Testis (tissue), 2 donors: Measurements from ENCODE around the gene RBM5.

Experiments used
- POLR2A ChIP-seq: fragments of 450-650 bp; IDR thresholded peaks from one replicate; pipeline ENCODE4 v1.6.1; 2017; ENCODE audit warnings: antibody characterized with exemption, mild to moderate bottlenecking, moderate library complexity
- TF ChIP-seq, protein P1 (sequence below), 3 experiments: fragments of 450-650 bp in 2 of 3; fragments of 200-600 bp in 1 of 3; sonication (generic) in 1 of 3; IDR thresholded peaks; one replicate each; pipeline ENCODE4 v1.5.1; 2016 to 2019; ENCODE audit warnings: antibody characterized with exemption in 3 of 3, mild to moderate bottlenecking in 2 of 3, moderate library complexity in 1 of 3

DNA sequence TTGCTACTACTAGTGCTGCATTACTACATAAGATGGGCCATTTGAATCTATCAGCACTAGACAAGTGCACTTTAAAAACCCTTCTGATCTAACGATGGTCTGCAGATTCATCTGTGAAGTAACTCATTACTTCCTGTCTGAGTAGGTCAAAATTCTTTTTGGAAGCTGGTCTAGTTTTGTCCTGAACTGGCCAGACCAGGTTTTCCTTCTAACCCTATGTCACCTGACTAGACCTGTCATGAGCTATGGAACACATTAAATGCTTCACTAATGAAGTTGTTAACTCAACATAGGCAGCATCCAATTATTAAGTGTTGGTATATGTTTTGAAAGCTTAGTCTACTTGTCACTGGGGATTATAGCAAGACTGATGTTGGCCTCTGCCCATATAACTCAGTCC lies 10.1 kb upstream of the RBM5 start:
- TF ChIP-seq, protein P1, sequence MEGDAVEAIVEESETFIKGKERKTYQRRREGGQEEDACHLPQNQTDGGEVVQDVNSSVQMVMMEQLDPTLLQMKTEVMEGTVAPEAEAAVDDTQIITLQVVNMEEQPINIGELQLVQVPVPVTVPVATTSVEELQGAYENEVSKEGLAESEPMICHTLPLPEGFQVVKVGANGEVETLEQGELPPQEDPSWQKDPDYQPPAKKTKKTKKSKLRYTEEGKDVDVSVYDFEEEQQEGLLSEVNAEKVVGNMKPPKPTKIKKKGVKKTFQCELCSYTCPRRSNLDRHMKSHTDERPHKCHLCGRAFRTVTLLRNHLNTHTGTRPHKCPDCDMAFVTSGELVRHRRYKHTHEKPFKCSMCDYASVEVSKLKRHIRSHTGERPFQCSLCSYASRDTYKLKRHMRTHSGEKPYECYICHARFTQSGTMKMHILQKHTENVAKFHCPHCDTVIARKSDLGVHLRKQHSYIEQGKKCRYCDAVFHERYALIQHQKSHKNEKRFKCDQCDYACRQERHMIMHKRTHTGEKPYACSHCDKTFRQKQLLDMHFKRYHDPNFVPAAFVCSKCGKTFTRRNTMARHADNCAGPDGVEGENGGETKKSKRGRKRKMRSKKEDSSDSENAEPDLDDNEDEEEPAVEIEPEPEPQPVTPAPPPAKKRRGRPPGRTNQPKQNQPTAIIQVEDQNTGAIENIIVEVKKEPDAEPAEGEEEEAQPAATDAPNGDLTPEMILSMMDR (IDR thresholded peaks at IDR 0.05), result no peak
- TF ChIP-seq POLR2A, result no peak
